SU-DHL-6 (cell line): ENCODE results near the gene CERK.

ENCODE experiments used
- H2AFZ ChIP-seq: fragments of 200-600 bp; sonication (generic); 2 replicates; pipeline ENCODE4 v1.6.1; 2014; ENCODE audit warnings: low read depth, mild to moderate bottlenecking, moderate library complexity, mixed read lengths, antibody characterized with exemption, low read length; ENCODE audit not compliant: severe bottlenecking
- H3F3A ChIP-seq: fragments of 200-600 bp; shearing (Covaris generic); 2 replicates; pipeline ENCODE4 v1.6.0; 2016; ENCODE audit warnings: antibody characterized with exemption, mild to moderate bottlenecking; ENCODE audit not compliant: insufficient read depth
- H3K27ac ChIP-seq: fragments of 200-600 bp; sonication (generic); 2 replicates; pipeline ENCODE4 v1.5.1; 2016; ENCODE audit warnings: low read depth, mild to moderate bottlenecking, low read length, moderate library complexity, mixed read lengths
- H3K27me3 ChIP-seq: fragments of 200-600 bp; sonication (generic), shearing (Covaris generic); 2 replicates; pipeline ENCODE4 v1.6.0; 2014; ENCODE audit warnings: mild to moderate bottlenecking, low read length
- H3K36me3 ChIP-seq: fragments of 200-600 bp; sonication (generic); 2 replicates; pipeline ENCODE4 v1.6.1; 2014; ENCODE audit warnings: mild to moderate bottlenecking, low read length, mixed read lengths
- H3K4me2 ChIP-seq: fragments of 300-600, 200-600 bp; shearing (Covaris generic), sonication (generic); 2 replicates; pipeline ENCODE4 v1.6.0; 2014; ENCODE audit warnings: low read length, low read depth, mild to moderate bottlenecking; ENCODE audit not compliant: poor library complexity, severe bottlenecking
- H3K4me3 ChIP-seq: fragments of 200-600 bp; sonication (generic); 2 replicates; pipeline ENCODE4 v1.5.1; 2014; ENCODE audit warnings: antibody characterized with exemption, low read length, mild to moderate bottlenecking, mixed read lengths; ENCODE audit not compliant: insufficient read depth, poor library complexity, severe bottlenecking
- H3K79me2 ChIP-seq: fragments of 200-600 bp; sonication (generic); 2 replicates; pipeline ENCODE4 v1.6.1; 2014; ENCODE audit warnings: mild to moderate bottlenecking, low read length, moderate library complexity; ENCODE audit not compliant: insufficient read depth
- H3K9ac ChIP-seq: fragments of 200-600 bp; sonication (generic); 2 replicates; pipeline ENCODE4 v1.7.0; 2014; ENCODE audit warnings: mild to moderate bottlenecking, low read length
- H3K9me2 ChIP-seq: fragments of 200-600 bp; sonication (generic); replicated peaks from 2 replicates; pipeline ENCODE4 v1.6.1; 2014; ENCODE audit warnings: low read length; ENCODE audit not compliant: insufficient read depth
- H3K9me3 ChIP-seq: fragments of 200-600 bp; sonication (generic); 2 replicates; pipeline ENCODE4 v1.6.1; 2014; ENCODE audit warnings: low read length, mixed read lengths; ENCODE audit not compliant: insufficient read depth
- H4K20me1 ChIP-seq: fragments of 200-600 bp; sonication (generic); 2 replicates; pipeline ENCODE4 v1.6.1; 2014; ENCODE audit warnings: low read depth, mild to moderate bottlenecking, antibody characterized with exemption, low read length, moderate library complexity, mixed read lengths
- EZH2phosphoT487 ChIP-seq: fragments of 200-600 bp; sonication (generic), shearing (Covaris generic); conservative IDR thresholded peaks from 2 replicates; pipeline ENCODE4 v1.6.1; 2018; ENCODE audit warnings: mild to moderate bottlenecking, antibody characterized with exemption, low read length, moderate library complexity, mixed read lengths
- TF ChIP-seq, protein P1 (sequence below): fragments of 200-600 bp; sonication (generic); IDR thresholded peaks from one replicate; pipeline ENCODE4 v1.5.1; 2017; ENCODE audit warnings: antibody characterized with exemption, mild to moderate bottlenecking, low read length, moderate library complexity; ENCODE audit not compliant: insufficient read depth, poor library complexity, severe bottlenecking

The CERK gene

DNA sequence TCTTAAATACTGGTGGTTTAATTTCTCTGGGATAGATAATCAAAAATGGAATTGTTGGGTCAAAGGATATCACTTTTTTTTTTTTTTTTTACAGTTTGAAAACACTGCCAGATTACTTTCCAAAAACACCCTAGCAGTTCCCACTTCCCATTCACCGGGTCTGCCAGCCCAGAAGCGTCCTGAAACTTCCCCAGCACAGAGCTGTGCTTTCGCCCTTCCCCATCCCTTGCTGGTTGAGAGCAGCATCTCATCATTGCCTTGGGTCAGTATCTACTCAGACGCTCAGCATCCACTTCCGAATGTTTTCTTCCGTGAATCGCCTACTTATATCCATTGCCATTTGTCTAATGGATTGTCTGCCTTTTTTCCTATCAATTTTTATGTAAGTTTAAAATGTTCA lies 5.5 kb downstream of the CERK start:
- H3K9ac ChIP-seq: no peak overlapping the region
- no peak overlapping the region for H2AFZ ChIP-seq
- peaks cover 18% of the 10 kb centered on the region; the same call in 1 of the 2 replicates for H3K79me2 ChIP-seq
- H3K9me3 ChIP-seq: no peaks in the 10 kb centered on the region
- H3K27me3 ChIP-seq: no peaks in the 10 kb centered on the region
- H3F3A ChIP-seq: no peaks in the 10 kb centered on the region
- no peaks in the 10 kb centered on the region for H3K36me3 ChIP-seq
- no peaks in the 10 kb centered on the region; the same call in 1 of the 2 replicates for H4K20me1 ChIP-seq
- no peak overlapping the region for H3K27ac ChIP-seq
- H3K9me2 ChIP-seq: no peaks in the 10 kb centered on the region
- TF ChIP-seq EZH2phosphoT487: no peak
- TF ChIP-seq, protein P1, sequence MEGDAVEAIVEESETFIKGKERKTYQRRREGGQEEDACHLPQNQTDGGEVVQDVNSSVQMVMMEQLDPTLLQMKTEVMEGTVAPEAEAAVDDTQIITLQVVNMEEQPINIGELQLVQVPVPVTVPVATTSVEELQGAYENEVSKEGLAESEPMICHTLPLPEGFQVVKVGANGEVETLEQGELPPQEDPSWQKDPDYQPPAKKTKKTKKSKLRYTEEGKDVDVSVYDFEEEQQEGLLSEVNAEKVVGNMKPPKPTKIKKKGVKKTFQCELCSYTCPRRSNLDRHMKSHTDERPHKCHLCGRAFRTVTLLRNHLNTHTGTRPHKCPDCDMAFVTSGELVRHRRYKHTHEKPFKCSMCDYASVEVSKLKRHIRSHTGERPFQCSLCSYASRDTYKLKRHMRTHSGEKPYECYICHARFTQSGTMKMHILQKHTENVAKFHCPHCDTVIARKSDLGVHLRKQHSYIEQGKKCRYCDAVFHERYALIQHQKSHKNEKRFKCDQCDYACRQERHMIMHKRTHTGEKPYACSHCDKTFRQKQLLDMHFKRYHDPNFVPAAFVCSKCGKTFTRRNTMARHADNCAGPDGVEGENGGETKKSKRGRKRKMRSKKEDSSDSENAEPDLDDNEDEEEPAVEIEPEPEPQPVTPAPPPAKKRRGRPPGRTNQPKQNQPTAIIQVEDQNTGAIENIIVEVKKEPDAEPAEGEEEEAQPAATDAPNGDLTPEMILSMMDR: no peak
- no peak overlapping the region for H3K4me2 ChIP-seq
- H3K4me3 ChIP-seq: no peak overlapping the region

DNA sequence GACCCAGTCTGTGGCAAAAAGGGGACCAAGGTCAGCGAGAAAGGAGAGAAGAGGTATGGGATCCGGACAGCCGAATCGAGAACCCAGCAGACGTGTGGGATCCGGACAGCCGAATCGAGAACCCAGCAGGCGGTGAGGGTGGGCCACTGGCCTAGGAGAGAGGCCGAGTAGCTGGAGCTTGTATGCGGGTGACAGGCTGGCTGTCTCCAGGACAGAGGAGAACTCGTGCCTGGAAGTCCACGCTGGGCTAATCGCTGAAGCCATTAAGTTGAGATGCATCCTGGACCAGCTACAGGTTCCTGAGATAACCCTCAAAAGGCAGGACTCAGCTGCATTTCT lies 6.0 kb downstream of the CERK start:
- Histone ChIP-seq H3F3A (no peaks in the 10 kb centered on the region), H3K4me3 (no peak overlapping the region), H3K4me2 (no peak overlapping the region), H3K27ac (no peak overlapping the region), H3K9me3 (no peaks in the 10 kb centered on the region), H2AFZ (no peak overlapping the region), H3K27me3 (no peaks in the 10 kb centered on the region), H3K9ac (no peak overlapping the region), H3K36me3 (no peaks in the 10 kb centered on the region), H4K20me1 (no peaks in the 10 kb centered on the region; the same call in 1 of the 2 replicates), H3K9me2 (no peaks in the 10 kb centered on the region), H3K79me2 (peaks cover 18% of the 10 kb centered on the region; the same call in 1 of the 2 replicates)
- TF ChIP-seq, protein P1: no peak
- no peak for TF ChIP-seq EZH2phosphoT487

DNA sequence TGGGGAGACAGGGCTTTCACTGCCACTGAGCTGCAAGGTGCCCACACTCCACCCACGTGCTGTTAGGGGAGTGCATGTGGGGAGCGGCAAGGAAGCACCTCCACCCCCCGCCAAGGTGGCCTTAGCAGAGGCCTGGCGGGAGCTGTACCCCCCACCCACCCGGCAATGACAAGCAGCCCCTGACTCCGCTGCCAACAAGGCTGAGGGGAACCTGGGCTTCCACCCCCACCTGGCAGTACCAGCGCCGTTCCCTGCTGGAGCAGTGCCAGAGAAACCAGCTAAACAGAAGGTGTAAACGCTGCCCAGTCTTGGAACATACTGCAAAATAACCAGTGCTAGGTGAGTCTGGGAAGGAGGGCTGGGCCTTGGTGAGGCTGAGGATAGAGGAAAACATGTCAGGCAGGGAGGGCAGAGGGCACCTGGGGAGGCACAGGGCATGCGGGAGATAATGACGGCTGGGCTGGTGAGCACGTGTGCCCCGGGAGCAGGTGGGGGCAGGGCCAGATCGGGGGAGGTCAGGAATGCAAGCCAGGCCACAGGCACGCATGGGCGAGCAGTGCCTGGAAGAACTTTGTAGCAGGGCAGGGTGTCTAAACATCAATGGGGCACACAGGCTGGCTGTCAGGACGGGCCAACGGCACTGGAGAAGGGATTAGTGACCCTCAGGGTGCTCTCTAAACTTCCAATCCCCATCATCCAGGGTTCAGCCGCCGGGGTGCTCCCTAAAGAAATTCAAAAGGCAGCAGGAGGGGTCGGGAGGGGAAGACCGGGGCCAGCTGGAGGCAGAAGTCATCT lies 6.6 kb downstream of the CERK start:
- Histone ChIP-seq H3K4me3 (no peak overlapping the region), H2AFZ (no peak overlapping the region), H3K79me2 (peaks cover 14% of the 10 kb centered on the region; the same call in 1 of the 2 replicates), H3F3A (no peaks in the 10 kb centered on the region), H3K9me3 (no peaks in the 10 kb centered on the region), H3K9me2 (no peaks in the 10 kb centered on the region), H3K4me2 (no peak overlapping the region), H3K27ac (no peak overlapping the region), H4K20me1 (no peaks in the 10 kb centered on the region; the same call in 1 of the 2 replicates), H3K36me3 (no peaks in the 10 kb centered on the region), H3K9ac (no peak overlapping the region), H3K27me3 (no peaks in the 10 kb centered on the region)
- TF ChIP-seq EZH2phosphoT487: no peak
- TF ChIP-seq, protein P1: no peak
